Endothelial cell of umbilical vein (primary cell): Measurements from ENCODE around the gene PNPLA5. TPM values are rescaled to one million over a fixed set of nuclear protein-coding genes. Genes with fewer than 3 reads are reported as not detected.
A peak's percentile ranks its signal among the peaks of the same experiment; 100 is the strongest.

ENCODE experiments used
- BruUV-seq: library from RNA; stranded (reverse); fragments of 400-500 nt; replicated peaks from 2 replicates; lab custom pipeline; 2021; lab: Mats Ljungman, UMichigan
- CTCF ChIA-PET: fragments of 300-600, 350-600 bp; sonication (Branson Sonifier 250); formaldehyde crosslinking; loops from one replicate; lab custom pipeline; 2021; ENCODE audit warnings: antibody characterized with exemption, inconsistent platforms; lab: Charles Lee
- POLR2A ChIA-PET: fragments of 300-600, 350-600 bp; sonication (Branson Sonifier 250); formaldehyde crosslinking; loops from one replicate; lab custom pipeline; 2021; ENCODE audit warnings: antibody characterized with exemption, inconsistent platforms; lab: Charles Lee
- DNase-seq: peaks from one replicate; pipeline ENCODE4 v3.0.0-alpha.2; 2011; ENCODE audit warnings: low read depth, low spot score
- FAIRE-seq: peaks from 2 replicates; lab custom pipeline; 2011; peaks lifted over from hg19 to GRCh38; lab: Jason Lieb, UNC
- H2AFZ ChIP-seq: 2 replicates; pipeline ENCODE4 v1.6.0; 2012; ENCODE audit warnings: low read depth, low read length, control low read depth, inconsistent platforms
- H3K27ac ChIP-seq: 2 replicates; pipeline ENCODE4 v1.5.1; 2011; ENCODE audit warnings: low read depth, mild to moderate bottlenecking, control low read depth, low read length, moderate library complexity; ENCODE audit not compliant: insufficient read depth
- H3K27me3 ChIP-seq, 2 experiments: 2 replicates each; pipeline versions ENCODE4 v1.6.0 to v1.6.1; 2011; ENCODE audit warnings: low read length in 2 of 2, mixed read lengths in 1 of 2; ENCODE audit not compliant: control insufficient read depth in 2 of 2, insufficient read depth in 2 of 2
- H3K36me3 ChIP-seq, 2 experiments: 2 replicates in 1 of 2; 3 replicates in 1 of 2; pipeline ENCODE4 v1.5.1; 2011; ENCODE audit warnings: low read length in 2 of 2, mild to moderate bottlenecking in 1 of 2, moderate library complexity in 1 of 2; ENCODE audit not compliant: control insufficient read depth in 2 of 2, insufficient read depth in 2 of 2; ENCODE audit errors: extremely low read depth in 1 of 2
- H3K4me1 ChIP-seq: 3 replicates; pipeline ENCODE4 v1.5.1; 2011; ENCODE audit warnings: mild to moderate bottlenecking, low read length; ENCODE audit not compliant: control insufficient read depth, insufficient read depth; ENCODE audit errors: extremely low read depth
- H3K4me2 ChIP-seq: 2 replicates; pipeline ENCODE4 v1.6.1; 2011; ENCODE audit warnings: low read length, control low read depth, mixed read lengths; ENCODE audit not compliant: insufficient read depth
- H3K4me3 ChIP-seq, 3 experiments: fragments of 200-600 bp in 1 of 3; sonication (generic), shearing (Covaris generic) in 1 of 3; replicated peaks in 1 of 3; 2 replicates each; pipeline ENCODE4 v1.5.1; 2011 to 2016; ENCODE audit warnings: control low read depth in 3 of 3, low read length in 3 of 3, mild to moderate bottlenecking in 2 of 3, inconsistent platforms in 1 of 3, low read depth in 1 of 3, moderate library complexity in 1 of 3; ENCODE audit not compliant: insufficient read depth in 1 of 3
- H3K79me2 ChIP-seq: 2 replicates; pipeline ENCODE4 v1.6.0; 2012; ENCODE audit warnings: low read length, inconsistent platforms; ENCODE audit not compliant: control insufficient read depth, insufficient read depth
- H3K9ac ChIP-seq: replicated peaks from 2 replicates; pipeline ENCODE3; 2011; ENCODE audit warnings: low read length, control low read depth; ENCODE audit not compliant: insufficient read depth; ENCODE audit errors: extremely low read depth
- H3K9me1 ChIP-seq: replicated peaks from 3 replicates; pipeline ENCODE4 v1.6.0; 2011; ENCODE audit warnings: mild to moderate bottlenecking, low read length; ENCODE audit not compliant: control insufficient read depth, insufficient read depth; ENCODE audit errors: extremely low read depth
- H3K9me3 ChIP-seq: replicated peaks from 2 replicates; pipeline ENCODE4 v1.5.1; 2012; ENCODE audit warnings: low read length, inconsistent platforms; ENCODE audit not compliant: control insufficient read depth, insufficient read depth
- H4K20me1 ChIP-seq: replicated peaks from 2 replicates; pipeline ENCODE3; 2011; ENCODE audit warnings: mild to moderate bottlenecking, low read length; ENCODE audit not compliant: control insufficient read depth, insufficient read depth; ENCODE audit errors: extremely low read depth
- CTCF ChIP-seq, 2 donors: IDR thresholded peaks; 1 replicate in 1 of 2; 2 replicates in 1 of 2; pipeline ENCODE4 v1.5.1; 2011; ENCODE audit warnings: low read length in 2 of 2, mild to moderate bottlenecking in 2 of 2, moderate library complexity in 2 of 2, control low read depth in 1 of 2, inconsistent platforms in 1 of 2, low read depth in 1 of 2; ENCODE audit not compliant: insufficient read depth in 1 of 2; ENCODE audit errors: extremely low read depth in 1 of 2
- FOS ChIP-seq: IDR thresholded peaks from 2 replicates; pipeline ENCODE4 v1.6.1; 2011; ENCODE audit warnings: mild to moderate bottlenecking, low read length, moderate library complexity, borderline replicate concordance; ENCODE audit not compliant: insufficient read depth
- dilution Hi-C: fragments of 300-500 bp; cut with MboI; formaldehyde crosslinking; loops from one replicate; pipeline ENCODE4 v1.15.0; 2019; ENCODE audit warnings: low sequenced_read_pairs; ENCODE audit not compliant: extremely low pct_ligation_motif_present
- intact Hi-C: fragments of 100-400 bp; cut with micrococcal nuclease; formaldehyde crosslinking; loops from one replicate; pipeline ENCODE4 v1.10.0; 2022
- polyA plus RNA-seq, 4 experiments: library from polyadenylated mRNA; depleted of rRNA in 3 of 4; stranded (reverse) in 3 of 4; unstranded in 1 of 4; fragments of >200 nt; gene quantifications; 2 replicates each; pipeline versions ENCODE4 v1.2.1 to v1.2.3, GENCODE V29; 2011 to 2012; ENCODE audit warnings: missing spikeins in 1 of 4
- total RNA-seq: library from RNA; stranded (reverse); gene quantifications from 2 replicates; pipeline ENCODE4 v1.2.3, GENCODE V29; 2021

The PNPLA5 gene
- total and polyA plus RNA-seq, 2 donors (not counting 3 experiments of a cell fraction or from before 2014, with no cell fraction given) = not detected

DNA sequence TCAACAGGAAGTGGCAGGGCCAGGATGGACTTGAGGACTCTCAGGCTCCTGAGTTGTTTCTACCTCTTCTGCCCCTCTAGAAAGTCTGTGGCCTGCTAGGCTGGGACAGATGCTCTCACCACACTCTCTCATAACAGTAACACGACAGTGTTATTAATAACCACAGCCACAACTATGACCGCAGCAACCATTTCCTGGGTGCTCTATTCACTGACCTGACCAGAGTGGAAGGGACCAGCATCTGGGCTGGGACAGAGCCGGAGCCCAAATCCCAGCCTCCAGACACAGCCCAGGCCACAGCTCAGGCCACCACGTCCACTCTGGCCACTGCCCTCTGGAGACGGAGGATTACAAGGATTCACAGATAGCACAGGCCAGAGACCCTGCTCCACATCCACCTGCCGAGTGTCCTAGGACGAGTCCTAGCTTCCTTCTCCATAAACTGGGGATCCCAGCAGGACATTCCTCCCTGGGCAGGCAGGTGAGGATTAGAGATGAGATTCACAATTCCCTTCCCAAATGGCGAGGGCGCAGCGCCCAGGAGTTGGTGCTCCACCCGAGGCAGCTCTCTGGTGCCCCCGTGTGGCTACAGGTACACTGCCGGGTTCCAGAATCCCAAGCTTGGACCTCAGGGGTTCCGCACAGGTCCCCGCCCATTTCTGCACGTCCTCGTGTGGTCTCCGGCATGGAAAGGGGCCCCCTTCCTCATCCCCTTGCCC is 7.1 kb downstream of the PNPLA5 start:
- ChIA-PET POLR2A (no interaction called here), CTCF (interaction anchor here (0.5 to 1.7 kb wide), 29 partner anchors 8 to 758 kb away, joined by 3 to 36 read pairs (median 4); partner anchors contain the start of gene PNPLA3)
- no peaks in the 10 kb centered on the region for H3K9me3 ChIP-seq
- no peaks in the 10 kb centered on the region for H3K27me3 ChIP-seq
- intact Hi-C loops = loop anchor here (2.0 kb wide), 1 partner anchor 496 kb away; no protein-coding TSS in a partner anchor
- H2AFZ ChIP-seq = no peak overlapping the region
- H3K4me2 ChIP-seq = no peak overlapping the region
- H3K9ac ChIP-seq = no peak overlapping the region
- no peak overlapping the region for H3K27ac ChIP-seq
- no TSS peak for BruUV-seq
- no peaks in the 10 kb centered on the region for H3K36me3 ChIP-seq
- dilution Hi-C loops = no loop called here
- no peak overlapping the region for H3K4me3 ChIP-seq
- H3K4me1 ChIP-seq = no peaks in the 10 kb centered on the region
- FAIRE-seq (peak; percentile 67), DNase-seq (peak; percentile 25)
- no peaks in the 10 kb centered on the region for H3K79me2 ChIP-seq
- TF ChIP-seq FOS = no peak
- peak; percentile 79 to 92 for TF ChIP-seq CTCF (IDR thresholded peaks at IDR 0.05; ENCODE audit: extremely low read depth in 1 of 2, insufficient read depth in 1 of 2, low read depth in 1 of 2, low read length in 2 of 2)
- H3K9me1 ChIP-seq = no peaks in the 10 kb centered on the region
- H4K20me1 ChIP-seq = no peaks in the 10 kb centered on the region
